IMR-90 (cell line): ENCODE data around the gene MRPL51.

Experiments
- CTCF ChIP-seq: conservative IDR thresholded peaks from 2 replicates; pipeline ENCODE4 v1.5.1; 2012; ENCODE audit warnings: mild to moderate bottlenecking, low read depth, low read length, improper control_type of control experiment
- POLR2A ChIP-seq: IDR thresholded peaks from 2 replicates; pipeline ENCODE4 v1.6.1; 2012; ENCODE audit warnings: mild to moderate bottlenecking, low read depth, low read length
- SMC3 ChIP-seq: fragments of 150-350 bp; IDR thresholded peaks from 2 replicates; pipeline ENCODE4 v1.6.1; 2016; ENCODE audit warnings: low read depth, mild to moderate bottlenecking, antibody characterized with exemption, low read length, moderate library complexity
- USF2 ChIP-seq: fragments of 150-350 bp; IDR thresholded peaks from 2 replicates; pipeline ENCODE4 v1.6.1; 2017; ENCODE audit warnings: mild to moderate bottlenecking, antibody characterized with exemption, low read length, low read depth

GRCh38 chr12:6468283-6468575, 24.8 kb downstream of the MRPL51 start:
- TF ChIP-seq CTCF (no peak), POLR2A (no peak), USF2 (no peak), SMC3 (no peak)
